GM18511 (cell line): ENCODE results near the gene TIGD6.
"Not testable (repeated sequence)": the region's sequence is repeated elsewhere in the genome, so short reads cannot be mapped to it uniquely, and the experiment has no call there.

Experiments used
- ATAC-seq: cut with Tn5 transposase; IDR thresholded peaks from one replicate; pipeline ENCODE4 v1.9.1; 2021; ENCODE audit warnings: mild to moderate bottlenecking, moderate library complexity; ENCODE audit not compliant: unreplicated experiment

The TIGD6 gene

DNA sequence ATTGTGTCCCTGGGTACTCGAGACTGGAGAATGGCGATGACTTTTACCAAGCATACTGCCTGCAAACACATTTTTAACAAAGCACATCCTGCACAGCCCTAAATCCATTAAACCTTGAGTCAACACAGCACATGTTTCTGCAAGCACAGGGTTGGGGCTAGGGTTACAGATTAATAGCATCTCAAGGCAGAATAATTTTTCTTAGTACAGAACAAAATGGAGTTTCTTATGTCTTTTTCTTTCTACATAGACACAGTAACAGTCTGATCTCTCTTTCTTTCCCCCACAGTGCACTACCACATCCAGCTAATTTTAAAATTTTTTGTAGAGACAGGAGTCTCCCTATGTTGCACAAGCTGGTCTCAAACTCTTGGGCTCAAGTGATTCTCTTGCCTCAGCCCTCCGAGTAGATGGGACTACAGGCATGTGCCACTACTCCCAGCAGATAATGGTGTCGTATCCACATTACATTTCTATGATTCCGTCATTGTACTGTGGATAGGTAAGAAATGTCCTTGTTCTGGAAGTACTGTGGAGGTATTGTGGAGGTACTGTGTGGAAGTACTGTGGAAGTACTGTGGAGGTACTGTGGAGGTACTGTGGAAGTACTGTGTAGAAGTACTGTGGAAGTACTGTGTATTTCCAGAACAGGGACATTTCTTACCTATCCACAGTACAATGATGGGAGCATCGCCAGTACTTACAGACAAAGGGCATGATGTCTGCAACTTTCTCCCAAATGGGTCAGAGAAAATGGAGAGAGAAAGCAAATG is 57.1 kb downstream of the TIGD6 start:
- not testable (repeated sequence) for ATAC-seq
